ENCODE measurements around the gene POR. TPM values are rescaled to one million over a fixed set of nuclear protein-coding genes. Genes with fewer than 3 reads are reported as not detected.
"Not testable (repeated sequence)": the region's sequence is repeated elsewhere in the genome, so short reads cannot be mapped to it uniquely, and the experiment has no call there.

The POR gene
- total RNA-seq, 1 donor from 2014 or later, result 84.4 TPM

DNA sequence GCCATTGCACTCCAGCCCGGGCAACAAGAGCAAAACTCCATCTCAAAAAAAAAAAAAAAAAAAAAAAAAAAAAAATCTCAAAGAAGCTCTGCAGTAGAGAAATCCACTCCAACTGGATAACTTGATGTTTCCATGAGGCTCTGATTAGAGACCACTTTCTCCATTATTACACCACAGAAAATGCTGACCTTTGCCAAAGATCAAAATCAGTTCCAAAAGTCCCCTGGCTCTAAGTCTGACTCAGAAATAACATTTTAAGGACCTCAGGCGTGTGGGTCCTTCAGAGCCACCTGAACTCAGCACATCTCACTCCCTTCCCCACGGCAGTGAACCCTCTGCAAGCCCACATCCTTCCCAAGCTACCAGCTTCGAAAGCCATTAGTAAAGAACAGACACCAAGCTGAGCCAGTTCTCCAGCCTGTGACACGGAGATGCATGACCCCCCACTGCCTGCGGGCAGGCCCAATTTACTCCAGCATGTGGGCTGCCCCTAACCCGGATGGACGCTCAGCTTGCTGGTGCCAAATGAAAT lies 93.3 kb downstream of the POR start:
- H3K4me3 Mint-ChIP-seq, result peak overlapping the region; percentile 52
- peaks cover 5% of the 10 kb centered on the region for H3K27me3 Mint-ChIP-seq (ENCODE audit: insufficient read depth)
- H3K36me3 Mint-ChIP-seq (ENCODE audit: low read depth), result peaks cover 31% of the 10 kb centered on the region
- no peaks in the 10 kb centered on the region for H3K9me3 Mint-ChIP-seq
- H3K27ac Mint-ChIP-seq, result peak overlapping the region; percentile 94
- peaks cover 35% of the 10 kb centered on the region for H3K4me1 Mint-ChIP-seq (ENCODE audit: low read depth)
- peak; percentile 24 for DNase-seq (ENCODE audit: low spot score)
- intact Hi-C loops (cut with micrococcal nuclease), result loop anchor here (1.0 to 5.0 kb wide), 2 partner anchors 14 to 271 kb away; partner anchors contain the start of genes HIP1 and TMEM120A

GRCh38 chr7:76009672-76010600 lies 95.0 kb downstream of the POR start:
- Mint-ChIP-seq H3K27ac (peak overlapping the region; percentile 94), H3K4me3 (peak overlapping the region; percentile 52), H3K9me3 (no peaks in the 10 kb centered on the region), H3K4me1 (ENCODE audit: low read depth) (peaks cover 35% of the 10 kb centered on the region), H3K36me3 (ENCODE audit: low read depth) (peaks cover 32% of the 10 kb centered on the region), H3K27me3 (ENCODE audit: insufficient read depth) (peaks cover 5% of the 10 kb centered on the region)
- DNase-seq (ENCODE audit: low spot score), result no peak
- intact Hi-C loops (cut with micrococcal nuclease), result loop anchor here (1.0 to 5.0 kb wide), 7 partner anchors 38 to 273 kb away; partner anchors contain the start of genes HIP1, MDH2 and RHBDD2

GRCh38 chr7:76011442-76011861 lies 96.5 kb downstream of the POR start:
- Mint-ChIP-seq H3K36me3 (ENCODE audit: low read depth) (peaks cover 33% of the 10 kb centered on the region), H3K9me3 (no peaks in the 10 kb centered on the region), H3K4me3 (no peak overlapping the region), H3K27me3 (ENCODE audit: insufficient read depth) (peaks cover 5% of the 10 kb centered on the region), H3K4me1 (ENCODE audit: low read depth) (peaks cover 35% of the 10 kb centered on the region), H3K27ac (no peak overlapping the region)
- intact Hi-C loops (cut with micrococcal nuclease), result no loop called here
- no peak for DNase-seq (ENCODE audit: low spot score)

- no peak overlapping the region for H3K4me3 Mint-ChIP-seq
- intact Hi-C loops (cut with micrococcal nuclease), result no loop called here
- peaks cover 11% of the 10 kb centered on the region for H3K4me1 Mint-ChIP-seq (ENCODE audit: low read depth)
- peaks cover 4% of the 10 kb centered on the region for H3K27me3 Mint-ChIP-seq (ENCODE audit: insufficient read depth)
- no peak for DNase-seq (ENCODE audit: low spot score)
- no peaks in the 10 kb centered on the region for H3K9me3 Mint-ChIP-seq
- H3K36me3 Mint-ChIP-seq (ENCODE audit: low read depth), result peaks cover 40% of the 10 kb centered on the region
- H3K27ac Mint-ChIP-seq, result no peak overlapping the region
Observed at GRCh38 chr7:76016191-76016947, 101.4 kb downstream of the POR start.

- H3K4me3 Mint-ChIP-seq; DNase-seq (ENCODE audit: low spot score); H3K27ac Mint-ChIP-seq; intact Hi-C loops (cut with micrococcal nuclease); H3K9me3 Mint-ChIP-seq; H3K27me3 Mint-ChIP-seq (ENCODE audit: insufficient read depth): not testable (repeated sequence)
- Mint-ChIP-seq H3K4me1 (ENCODE audit: low read depth) (peaks cover 15% of the 10 kb centered on the region), H3K36me3 (ENCODE audit: low read depth) (peaks cover 32% of the 10 kb centered on the region)
Observed at GRCh38 chr7:76018520-76018919, 103.6 kb downstream of the POR start.

DNA sequence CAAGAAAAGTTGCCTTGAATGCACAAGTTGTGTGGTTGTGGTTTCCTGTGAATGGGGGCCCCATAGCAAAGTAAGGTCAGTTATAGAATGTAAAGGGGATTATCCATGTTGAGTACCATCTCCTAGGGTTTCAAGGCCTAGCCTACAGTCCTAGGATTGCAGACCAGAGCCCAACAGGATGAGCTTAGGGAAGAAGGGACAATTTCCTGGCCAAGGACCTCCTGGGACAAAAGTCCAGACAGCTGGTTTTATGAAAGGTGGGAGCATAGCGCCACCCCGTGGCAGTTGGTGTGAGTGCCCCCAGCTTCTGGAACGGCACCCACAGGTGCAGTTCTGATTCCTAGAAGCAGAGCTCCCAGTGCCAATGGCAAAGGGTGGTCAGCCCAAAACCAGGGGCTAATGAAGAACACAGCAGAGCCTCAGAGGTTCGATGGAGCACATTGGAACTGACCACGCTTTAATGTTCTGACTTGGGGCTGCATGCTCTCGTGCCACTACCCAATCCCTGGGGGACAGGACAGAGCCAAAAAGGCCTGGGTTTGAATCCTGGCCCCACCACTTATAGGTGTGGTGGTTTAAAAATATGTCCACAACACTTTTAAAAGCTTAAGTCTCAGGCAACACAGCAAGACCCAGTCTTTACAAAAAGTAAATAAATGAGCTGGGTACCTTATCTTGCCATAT lies 105.2 kb downstream of the POR start:
- Mint-ChIP-seq H3K9me3 (no peaks in the 10 kb centered on the region), H3K36me3 (ENCODE audit: low read depth) (peaks cover 30% of the 10 kb centered on the region), H3K4me3 (no peak overlapping the region), H3K4me1 (ENCODE audit: low read depth) (peaks cover 15% of the 10 kb centered on the region), H3K27ac (peak overlapping the region; percentile 35), H3K27me3 (ENCODE audit: insufficient read depth) (no peaks in the 10 kb centered on the region)
- peak; percentile 53 for DNase-seq (ENCODE audit: low spot score)
- intact Hi-C loops (cut with micrococcal nuclease), result loop anchor here (1.0 kb wide), 4 partner anchors 26 to 154 kb away; partner anchors contain the start of genes POR and TMEM120A

- H3K27ac Mint-ChIP-seq, result no peak overlapping the region
- intact Hi-C loops (cut with micrococcal nuclease), result no loop called here
- H3K9me3 Mint-ChIP-seq, result no peaks in the 10 kb centered on the region
- H3K4me3 Mint-ChIP-seq, result no peak overlapping the region
- H3K4me1 Mint-ChIP-seq (ENCODE audit: low read depth), result peaks cover 15% of the 10 kb centered on the region
- peaks cover 22% of the 10 kb centered on the region for H3K36me3 Mint-ChIP-seq (ENCODE audit: low read depth)
- no peaks in the 10 kb centered on the region for H3K27me3 Mint-ChIP-seq (ENCODE audit: insufficient read depth)
- DNase-seq (ENCODE audit: low spot score), result no peak
Observed at GRCh38 chr7:76022026-76022780, 107.2 kb downstream of the POR start.

DNA sequence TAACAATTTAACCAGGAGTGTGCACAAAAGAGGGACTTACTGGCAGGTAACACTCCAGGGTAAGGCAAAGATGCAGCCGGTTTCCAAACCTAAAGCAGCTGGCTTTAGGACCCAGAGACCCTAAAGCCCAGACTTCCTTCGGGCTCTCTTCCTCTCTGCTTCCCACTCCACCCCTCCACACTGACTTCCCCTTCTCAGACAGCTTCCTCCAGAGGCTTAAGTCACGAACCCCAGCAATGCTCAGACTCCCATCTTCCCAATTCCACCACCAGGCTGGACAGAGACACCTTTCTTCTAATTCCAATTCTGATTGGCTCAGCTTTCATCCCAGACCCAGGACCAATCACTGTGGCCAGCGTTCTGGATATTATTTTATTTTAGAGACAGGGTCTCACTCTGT lies 108.0 kb downstream of the POR start:
- intact Hi-C loops (cut with micrococcal nuclease), result no loop called here
- peaks cover 19% of the 10 kb centered on the region for H3K36me3 Mint-ChIP-seq (ENCODE audit: low read depth)
- no peaks in the 10 kb centered on the region for H3K27me3 Mint-ChIP-seq (ENCODE audit: insufficient read depth)
- DNase-seq (ENCODE audit: low spot score), result no peak
- H3K27ac Mint-ChIP-seq, result no peak overlapping the region
- H3K4me1 Mint-ChIP-seq (ENCODE audit: low read depth), result peaks cover 15% of the 10 kb centered on the region
- no peak overlapping the region for H3K4me3 Mint-ChIP-seq
- no peaks in the 10 kb centered on the region for H3K9me3 Mint-ChIP-seq

DNA sequence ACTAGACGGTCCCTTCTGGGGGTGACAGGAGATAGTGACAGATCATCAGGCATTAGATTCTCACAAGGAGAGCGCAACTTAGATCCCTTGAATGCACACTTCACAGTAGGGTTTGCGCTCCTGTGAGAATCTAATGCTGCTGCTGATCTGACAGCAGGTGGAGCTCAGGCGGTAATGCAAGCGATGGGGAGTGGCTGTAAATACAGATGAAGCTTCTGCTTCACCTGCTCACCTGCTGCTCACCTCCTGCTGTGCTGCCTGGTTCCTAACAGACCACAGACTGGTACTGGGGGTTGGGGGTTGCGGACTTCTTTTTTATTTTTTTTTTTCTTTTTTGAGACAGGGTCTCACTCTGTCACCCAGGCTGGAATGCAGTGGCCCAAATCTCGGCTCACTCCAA lies 114.7 kb downstream of the POR start:
- H3K27ac Mint-ChIP-seq; H3K9me3 Mint-ChIP-seq; DNase-seq (ENCODE audit: low spot score); intact Hi-C loops (cut with micrococcal nuclease); H3K4me3 Mint-ChIP-seq; H3K27me3 Mint-ChIP-seq (ENCODE audit: insufficient read depth): not testable (repeated sequence)
- peaks cover 11% of the 10 kb centered on the region for H3K36me3 Mint-ChIP-seq (ENCODE audit: low read depth)
- H3K4me1 Mint-ChIP-seq (ENCODE audit: low read depth), result peaks cover 19% of the 10 kb centered on the region

DNA sequence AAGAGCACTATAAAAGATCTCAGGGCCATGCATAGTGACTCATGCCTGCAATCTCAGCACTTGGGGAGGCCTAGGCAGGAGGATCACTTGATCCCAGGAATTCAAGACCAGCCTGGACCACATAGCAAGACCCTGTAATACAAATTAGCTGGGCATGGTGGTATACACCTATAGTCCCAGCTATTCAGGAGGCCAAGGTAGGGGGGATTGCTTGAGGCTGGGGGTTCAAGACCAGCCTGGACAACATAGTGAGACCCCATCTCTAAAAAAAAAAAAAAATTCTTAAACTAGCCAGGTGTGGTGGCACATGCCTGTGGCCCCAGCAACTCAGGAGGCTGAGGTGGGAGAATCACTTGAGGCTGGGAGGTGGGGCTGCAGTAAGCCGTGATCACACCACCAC lies 117.0 kb downstream of the POR start:
- H3K27ac Mint-ChIP-seq, result no peak overlapping the region
- H3K4me1 Mint-ChIP-seq (ENCODE audit: low read depth), result peaks cover 31% of the 10 kb centered on the region
- no peak for DNase-seq (ENCODE audit: low spot score)
- H3K4me3 Mint-ChIP-seq, result no peak overlapping the region
- H3K27me3 Mint-ChIP-seq (ENCODE audit: insufficient read depth), result no peaks in the 10 kb centered on the region
- intact Hi-C loops (cut with micrococcal nuclease), result no loop called here
- peaks cover 6% of the 10 kb centered on the region for H3K36me3 Mint-ChIP-seq (ENCODE audit: low read depth)
- no peaks in the 10 kb centered on the region for H3K9me3 Mint-ChIP-seq
